Muscle of back (tissue), 11 donors: ENCODE measurements around the gene PDE1C. TPM values are rescaled to one million over a fixed set of nuclear protein-coding genes. Genes with fewer than 3 reads are reported as not detected.

Experiments used
- DNase-seq, 3 donors: peaks; one replicate each; pipeline versions ENCODE4 v3.0.0 to v3.0.0-alpha.2; 2013
- polyA plus RNA-seq, 10 donors: library from polyadenylated mRNA; unstranded; fragments of 120-200 nt; gene quantifications; one replicate each; pipeline ENCODE4 v1.2.1, GENCODE V29; 2013; ENCODE audit not compliant: insufficient read length in 10 of 10

PDE1C gene
- polyA plus RNA-seq, 10 donors: 1.7 to 5.4 (median 3.1) TPM

DNA sequence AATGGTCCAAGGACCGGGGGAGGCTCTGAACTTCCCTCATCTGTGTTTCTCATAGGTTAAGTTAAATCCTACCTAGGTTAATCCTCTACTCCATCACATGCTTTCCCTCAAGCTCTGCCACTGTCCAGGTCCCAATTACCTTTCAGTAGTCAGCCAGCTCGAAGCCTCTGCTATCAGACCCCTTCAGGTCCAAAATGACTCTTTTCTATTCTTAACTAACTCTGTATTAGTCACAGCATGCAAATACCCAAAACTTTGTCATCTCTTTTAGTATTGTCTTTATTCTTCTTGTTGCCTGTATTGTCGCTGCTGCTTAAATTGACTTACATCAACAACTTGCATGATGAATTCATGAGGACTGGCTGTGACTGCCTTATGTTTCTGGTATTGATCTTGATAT lies 367.9 kb downstream of the PDE1C start:
- no peak for DNase-seq
